IMR-90 (cell line): ENCODE measurements around the gene PAXX. TPM values are rescaled to one million over a fixed set of nuclear protein-coding genes. Genes with fewer than 3 reads are reported as not detected.

Source experiments
- ATAC-seq: fragments of 200-7000 bp; cut with Tn5 transposase; 2 replicates; pipeline ENCODE4 v1.9.1; 2020; ENCODE audit warnings: low read depth, mild to moderate bottlenecking, moderate library complexity
- BruUV-seq: library from RNA; stranded (reverse); fragments of 400-500 nt; replicated peaks from 2 replicates; lab custom pipeline; 2021; lab: Mats Ljungman, UMichigan
- CTCF ChIA-PET: fragments of 300-600 bp; formaldehyde crosslinking; extraction: SDS; loops from one replicate; lab custom pipeline; 2021; ENCODE audit warnings: antibody characterized with exemption; lab: Yijun Ruan, JAX
- POLR2A ChIA-PET: fragments of 300-600 bp; sonication (Branson Sonifier 250); formaldehyde crosslinking; loops from one replicate; lab custom pipeline; 2022; ENCODE audit warnings: antibody characterized with exemption; ENCODE audit not compliant: unreplicated experiment; lab: Charles Lee
- DNase-seq: peaks from one replicate; pipeline ENCODE4 v3.0.0; 2013
- H2AFZ ChIP-seq: replicated peaks from 2 replicates; pipeline ENCODE3; 2013; ENCODE audit warnings: low read length, mild to moderate bottlenecking; ENCODE audit not compliant: poor library complexity
- H2AK5ac ChIP-seq: 2 replicates; pipeline ENCODE4 v1.6.1; 2013; ENCODE audit warnings: low read depth, low read length, inconsistent platforms
- H2AK9ac ChIP-seq: replicated peaks from 2 replicates; pipeline ENCODE3; 2013; ENCODE audit warnings: mild to moderate bottlenecking, low read depth, low read length, moderate library complexity; ENCODE audit not compliant: poor library complexity
- H2BK120ac ChIP-seq: 2 replicates; pipeline ENCODE4 v1.6.1; 2013; ENCODE audit warnings: low read depth, low read length, inconsistent platforms
- H2BK15ac ChIP-seq: 3 replicates; pipeline ENCODE4 v1.6.1; 2013; ENCODE audit warnings: low read depth, low read length, inconsistent platforms
- H2BK20ac ChIP-seq: 2 replicates; pipeline ENCODE4 v1.6.1; 2013; ENCODE audit warnings: low read depth, mild to moderate bottlenecking, inconsistent platforms, low read length, moderate library complexity
- H2BK5ac ChIP-seq: 2 replicates; pipeline ENCODE4 v1.6.1; 2013; ENCODE audit warnings: mild to moderate bottlenecking, low read depth, low read length, inconsistent platforms; ENCODE audit not compliant: poor library complexity, severe bottlenecking
- H3K14ac ChIP-seq: replicated peaks from 2 replicates; pipeline ENCODE4 v1.6.1; 2013; ENCODE audit warnings: low read depth, low read length, inconsistent platforms
- H3K18ac ChIP-seq: 2 replicates; pipeline ENCODE4 v1.6.1; 2013; ENCODE audit warnings: low read depth, low read length, control low read depth
- H3K23ac ChIP-seq: 2 replicates; pipeline ENCODE4 v1.6.1; 2013; ENCODE audit warnings: low read depth, low read length, inconsistent platforms
- H3K27ac ChIP-seq: 2 replicates; pipeline ENCODE4 v1.5.1; 2013; ENCODE audit warnings: mild to moderate bottlenecking, control low read depth, low read length; ENCODE audit not compliant: insufficient read depth
- H3K27me3 ChIP-seq: 2 replicates; pipeline ENCODE4 v1.6.1; 2013; ENCODE audit warnings: low read length; ENCODE audit not compliant: control insufficient read depth, insufficient read depth
- H3K36me3 ChIP-seq: 2 replicates; pipeline ENCODE4 v1.6.1; 2013; ENCODE audit warnings: low read length, mixed read lengths; ENCODE audit not compliant: control insufficient read depth, insufficient read depth
- H3K4ac ChIP-seq: 2 replicates; pipeline ENCODE4 v1.6.1; 2013; ENCODE audit warnings: low read depth, low read length, inconsistent platforms
- H3K4me1 ChIP-seq: 2 replicates; pipeline ENCODE4 v1.6.1; 2013; ENCODE audit warnings: low read length, mixed read lengths; ENCODE audit not compliant: control insufficient read depth, insufficient read depth
- H3K4me2 ChIP-seq: 2 replicates; pipeline ENCODE4 v1.6.1; 2013; ENCODE audit warnings: low read depth, mild to moderate bottlenecking, control low read depth, low read length, moderate library complexity
- H3K4me3 ChIP-seq: 2 replicates; pipeline ENCODE4 v1.5.1; 2013; ENCODE audit warnings: low read depth, mild to moderate bottlenecking, control low read depth, low read length, moderate library complexity; ENCODE audit not compliant: insufficient read depth
- H3K56ac ChIP-seq: 2 replicates; pipeline ENCODE4 v1.6.1; 2013; ENCODE audit warnings: low read length, inconsistent platforms; ENCODE audit not compliant: insufficient read depth; ENCODE audit errors: extremely low read depth
- H3K79me1 ChIP-seq, 2 experiments: 2 replicates each; pipeline ENCODE4 v1.6.1; 2013; ENCODE audit warnings: low read length in 2 of 2, inconsistent platforms in 1 of 2, low read depth in 1 of 2
- H3K9ac ChIP-seq: 2 replicates; pipeline ENCODE4 v1.6.1; 2013; ENCODE audit warnings: low read depth, low read length, control low read depth
- H3K9me1 ChIP-seq: 2 replicates; pipeline ENCODE4 v1.6.1; 2013; ENCODE audit warnings: low read length, inconsistent platforms; ENCODE audit not compliant: insufficient read depth
- H3K9me3 ChIP-seq: 2 replicates; pipeline ENCODE4 v1.6.1; 2013; ENCODE audit warnings: low read length; ENCODE audit not compliant: control insufficient read depth, insufficient read depth
- H4K20me1 ChIP-seq: 2 replicates; pipeline ENCODE4 v1.6.1; 2013; ENCODE audit warnings: low read length, inconsistent platforms; ENCODE audit not compliant: insufficient read depth
- H4K5ac ChIP-seq: 2 replicates; pipeline ENCODE4 v1.6.1; 2013; ENCODE audit warnings: mild to moderate bottlenecking, low read depth, low read length, control low read depth
- H4K8ac ChIP-seq, 2 experiments: 2 replicates each; pipeline ENCODE4 v1.6.1; 2013; ENCODE audit warnings: low read depth in 2 of 2, low read length in 2 of 2, control low read depth in 1 of 2, inconsistent platforms in 1 of 2
- H4K91ac ChIP-seq: 2 replicates; pipeline ENCODE4 v1.6.1; 2013; ENCODE audit warnings: low read depth, low read length, inconsistent platforms; ENCODE audit not compliant: insufficient read depth
- BHLHE40 ChIP-seq: fragments of 150-350 bp; IDR thresholded peaks from 2 replicates; pipeline ENCODE4 v1.6.1; 2016; ENCODE audit warnings: mild to moderate bottlenecking, low read depth, low read length
- CEBPB ChIP-seq: IDR thresholded peaks from 2 replicates; pipeline ENCODE4 v1.6.1; 2012; ENCODE audit warnings: low read depth, low read length, improper control_type of control experiment
- CHD1 ChIP-seq: IDR thresholded peaks from 2 replicates; pipeline ENCODE4 v1.6.1; 2012; ENCODE audit warnings: low read depth, low read length, improper control_type of control experiment
- ELK1 ChIP-seq: fragments of 150-350 bp; IDR thresholded peaks from 2 replicates; pipeline ENCODE4 v1.6.1; 2016; ENCODE audit warnings: low read depth, mild to moderate bottlenecking, low read length, moderate library complexity, borderline replicate concordance
- FOS ChIP-seq: fragments of 150-350 bp; IDR thresholded peaks from 2 replicates; pipeline ENCODE4 v1.6.1; 2016; ENCODE audit warnings: low read depth, low read length
- MAZ ChIP-seq: IDR thresholded peaks from 2 replicates; pipeline ENCODE4 v1.6.1; 2012; ENCODE audit warnings: low read depth, mild to moderate bottlenecking, low read length, improper control_type of control experiment, moderate library complexity, borderline replicate concordance
- MXI1 ChIP-seq: IDR thresholded peaks from 2 replicates; pipeline ENCODE4 v1.6.1; 2012; ENCODE audit warnings: low read depth, mild to moderate bottlenecking, low read length, moderate library complexity, borderline replicate concordance
- NFE2L2 ChIP-seq: fragments of 150-350 bp; IDR thresholded peaks from 2 replicates; pipeline ENCODE4 v1.6.1; 2016; ENCODE audit warnings: low read depth, mild to moderate bottlenecking, low read length
- POLR2A ChIP-seq: IDR thresholded peaks from 2 replicates; pipeline ENCODE4 v1.6.1; 2012; ENCODE audit warnings: mild to moderate bottlenecking, low read depth, low read length
- RAD21 ChIP-seq: IDR thresholded peaks from 2 replicates; pipeline ENCODE4 v1.6.1; 2012; ENCODE audit warnings: low read length, improper control_type of control experiment
- RCOR1 ChIP-seq: IDR thresholded peaks from 2 replicates; pipeline ENCODE4 v1.6.1; 2012; ENCODE audit warnings: mild to moderate bottlenecking, low read length, improper control_type of control experiment; ENCODE audit not compliant: insufficient replicate concordance
- RFX5 ChIP-seq: IDR thresholded peaks from 2 replicates; pipeline ENCODE4 v1.8.0; 2012; ENCODE audit warnings: low read depth, mild to moderate bottlenecking, low read length, moderate library complexity
- SMC3 ChIP-seq: fragments of 150-350 bp; IDR thresholded peaks from 2 replicates; pipeline ENCODE4 v1.6.1; 2016; ENCODE audit warnings: low read depth, mild to moderate bottlenecking, antibody characterized with exemption, low read length, moderate library complexity
- WGBS, 2 experiments: methylation state at CpG; one replicate each; pipeline versions ENCODE4 v1.1.5 to v1.1.7; 2013; ENCODE audit warnings: missing lambda C conversion rate in 2 of 2; ENCODE audit not compliant: insufficient read length in 1 of 2; ENCODE audit errors: extremely low coverage in 2 of 2; 5-methylcytosine and 5-hydroxymethylcytosine counted together
- dilution Hi-C: fragments of 300-500 bp; cut with HindIII; formaldehyde crosslinking; loops from one replicate; pipeline ENCODE4 v1.14.3; 2018; ENCODE audit warnings: low sequenced_read_pairs; ENCODE audit not compliant: unreplicated experiment
- in situ Hi-C: fragments of 300-500 bp; cut with MboI; formaldehyde crosslinking; loops from 3 replicates; pipeline ENCODE4 v1.14.3; 2019; ENCODE audit warnings: low sequenced_read_pairs, inconsistent platforms, mixed read lengths
- intact Hi-C: fragments of 100-400 bp; cut with micrococcal nuclease; formaldehyde crosslinking; loops from 2 replicates; pipeline ENCODE4 v1.10.0; 2022
- polyA plus RNA-seq, 3 experiments: library from polyadenylated mRNA; depleted of rRNA; stranded (reverse); fragments of >200 nt; gene quantifications; 2 replicates each; pipeline ENCODE4 v1.2.3, GENCODE V29; 2012; ENCODE audit warnings: low replicate concordance in 1 of 3
- total RNA-seq: library from RNA; depleted of rRNA; stranded (reverse); fragments of >200 nt; gene quantifications from 2 replicates; pipeline ENCODE4 v1.2.3, GENCODE V29; 2012
- TF ChIP-seq, protein P1 (sequence below): conservative IDR thresholded peaks from 2 replicates; pipeline ENCODE4 v1.5.1; 2012; ENCODE audit warnings: mild to moderate bottlenecking, low read depth, low read length, improper control_type of control experiment
- TF ChIP-seq, protein P2 (sequence below): fragments of 150-350 bp; IDR thresholded peaks from 2 replicates; pipeline ENCODE4 v1.6.1; 2017; ENCODE audit warnings: mild to moderate bottlenecking, antibody characterized with exemption, low read length, low read depth

The PAXX gene
- total and polyA plus RNA-seq, 2 of the 4 experiments (the other 2 are of a cell fraction), result 5.7 to 24.6 TPM

DNA sequence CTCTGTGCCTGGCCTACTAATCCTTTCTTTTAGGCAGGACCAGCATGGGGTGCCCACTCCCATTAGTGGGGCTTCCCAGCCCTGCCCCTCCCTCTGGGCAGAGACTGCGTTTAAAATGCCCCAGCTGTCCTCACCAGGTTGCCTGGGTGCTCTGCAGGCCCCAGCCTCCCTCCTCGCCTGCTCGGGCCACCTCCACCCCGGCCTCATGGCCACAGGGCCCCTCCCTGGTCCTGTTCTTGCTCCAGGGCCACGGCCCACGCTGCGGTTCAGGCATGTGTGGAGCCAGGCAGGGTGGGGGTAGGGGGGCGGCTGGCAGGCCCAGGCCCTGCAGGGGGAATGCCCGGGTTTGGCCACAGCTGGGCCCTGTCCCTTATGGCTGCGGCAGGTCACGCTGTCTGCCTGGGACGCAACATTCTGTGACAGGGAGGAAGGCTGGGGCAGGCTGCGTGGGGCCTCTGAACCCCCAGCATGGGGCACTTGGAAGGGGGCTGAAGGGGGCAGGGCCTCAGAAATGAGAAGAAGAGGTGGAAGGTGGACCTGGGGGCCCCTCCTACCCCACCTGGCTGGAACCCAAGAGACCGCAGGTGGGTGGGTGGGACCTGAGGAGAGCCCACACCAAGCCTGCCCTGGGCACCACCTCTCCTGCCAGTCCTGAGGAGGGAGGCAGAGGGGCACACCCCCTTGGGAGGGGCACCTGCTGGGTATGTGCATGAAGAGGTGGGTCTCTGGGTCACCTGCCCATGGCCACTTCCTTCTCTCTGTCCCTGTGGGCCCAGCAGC is 40.5 kb upstream of the PAXX start, which contains the start of gene LCN12:
LCN12 (plus strand) TSS at position 733 of the 780 bp plus-strand sequence. CDS start 55 bp downstream, outside the sequence.
- Histone ChIP-seq H2BK15ac (no peak within 1 kb of the TSS), H3K4me3 (no peak within 1 kb of the TSS), H3K9me1 (no peaks in the 10 kb centered on the region), H3K4ac (no peak within 1 kb of the TSS), H3K9me3 (peaks cover 3% of the 10 kb centered on the region), H2BK5ac (no peak within 1 kb of the TSS), H3K79me1 (no peaks in the 10 kb centered on the region), H2BK120ac (no peak within 1 kb of the TSS), H4K8ac (no peak within 1 kb of the TSS), H2AK5ac (no peak within 1 kb of the TSS), H3K36me3 (no peaks in the 10 kb centered on the region), H4K5ac (no peak within 1 kb of the TSS), H3K23ac (no peak within 1 kb of the TSS), H3K9ac (no peak within 1 kb of the TSS), H3K4me1 (no peaks in the 10 kb centered on the region; the same call in 1 of the 2 replicates), H3K56ac (no peak within 1 kb of the TSS), H3K18ac (no peak within 1 kb of the TSS), H3K27ac (no peak within 1 kb of the TSS), H2AFZ (no peak within 1 kb of the TSS), H4K91ac (no peak within 1 kb of the TSS), H3K27me3 (peaks cover 13% of the 10 kb centered on the region; the same call in 1 of the 2 replicates), H3K14ac (no peak within 1 kb of the TSS), H3K4me2 (no peak within 1 kb of the TSS), H4K20me1 (no peaks in the 10 kb centered on the region), H2BK20ac (no peak within 1 kb of the TSS), H2AK9ac (peak within 1 kb of the TSS; percentile 91)
- dilution Hi-C loops (no loop called here), in situ Hi-C loops (no loop called here), intact Hi-C loops (no loop called here)
- ChIA-PET CTCF (no interaction called here), POLR2A (no interaction called here)
- ATAC-seq (no peak), DNase-seq (no peak)
- 75% methylated on average over 2 of the region's 14 CpGs; no CpG with 5 or more reads in 1 of the 2 experiments for WGBS, 2 experiments
- BruUV-seq, result no TSS peak
- no peak for TF ChIP-seq RFX5
- no peak for TF ChIP-seq CEBPB
- TF ChIP-seq, protein P1, sequence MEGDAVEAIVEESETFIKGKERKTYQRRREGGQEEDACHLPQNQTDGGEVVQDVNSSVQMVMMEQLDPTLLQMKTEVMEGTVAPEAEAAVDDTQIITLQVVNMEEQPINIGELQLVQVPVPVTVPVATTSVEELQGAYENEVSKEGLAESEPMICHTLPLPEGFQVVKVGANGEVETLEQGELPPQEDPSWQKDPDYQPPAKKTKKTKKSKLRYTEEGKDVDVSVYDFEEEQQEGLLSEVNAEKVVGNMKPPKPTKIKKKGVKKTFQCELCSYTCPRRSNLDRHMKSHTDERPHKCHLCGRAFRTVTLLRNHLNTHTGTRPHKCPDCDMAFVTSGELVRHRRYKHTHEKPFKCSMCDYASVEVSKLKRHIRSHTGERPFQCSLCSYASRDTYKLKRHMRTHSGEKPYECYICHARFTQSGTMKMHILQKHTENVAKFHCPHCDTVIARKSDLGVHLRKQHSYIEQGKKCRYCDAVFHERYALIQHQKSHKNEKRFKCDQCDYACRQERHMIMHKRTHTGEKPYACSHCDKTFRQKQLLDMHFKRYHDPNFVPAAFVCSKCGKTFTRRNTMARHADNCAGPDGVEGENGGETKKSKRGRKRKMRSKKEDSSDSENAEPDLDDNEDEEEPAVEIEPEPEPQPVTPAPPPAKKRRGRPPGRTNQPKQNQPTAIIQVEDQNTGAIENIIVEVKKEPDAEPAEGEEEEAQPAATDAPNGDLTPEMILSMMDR, result no peak
- no peak for TF ChIP-seq MXI1
- no peak for TF ChIP-seq FOS
- TF ChIP-seq MAZ, result no peak
- TF ChIP-seq, protein P2, sequence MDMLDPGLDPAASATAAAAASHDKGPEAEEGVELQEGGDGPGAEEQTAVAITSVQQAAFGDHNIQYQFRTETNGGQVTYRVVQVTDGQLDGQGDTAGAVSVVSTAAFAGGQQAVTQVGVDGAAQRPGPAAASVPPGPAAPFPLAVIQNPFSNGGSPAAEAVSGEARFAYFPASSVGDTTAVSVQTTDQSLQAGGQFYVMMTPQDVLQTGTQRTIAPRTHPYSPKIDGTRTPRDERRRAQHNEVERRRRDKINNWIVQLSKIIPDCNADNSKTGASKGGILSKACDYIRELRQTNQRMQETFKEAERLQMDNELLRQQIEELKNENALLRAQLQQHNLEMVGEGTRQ, result no peak
- TF ChIP-seq SMC3, result no peak
- no peak for TF ChIP-seq POLR2A
- no peak for TF ChIP-seq RAD21
- TF ChIP-seq ELK1, result no peak
- no peak for TF ChIP-seq RCOR1
- no peak for TF ChIP-seq NFE2L2
- TF ChIP-seq CHD1, result no peak
- no peak for TF ChIP-seq BHLHE40
